B cell (primary cell): ENCODE data around the gene PYCARD. TPM values are rescaled to one million over a fixed set of nuclear protein-coding genes. Genes with fewer than 3 reads are reported as not detected.

Experiments
- ATAC-seq: fragments of 200-7000 bp; cut with Tn5 transposase; one replicate; pipeline ENCODE4 v1.10.0; 2021; ENCODE audit warnings: low read depth, mild to moderate bottlenecking, moderate number of reproducible peaks, moderate library complexity
- CTCF ChIA-PET: fragments of 350-600 bp; sonication (Branson Sonifier 250); formaldehyde crosslinking; loops from one replicate; lab custom pipeline; 2021; ENCODE audit warnings: antibody characterized with exemption, inconsistent platforms; lab: Charles Lee
- POLR2A ChIA-PET: fragments of 350-600 bp; sonication (Branson Sonifier 250); formaldehyde crosslinking; loops from one replicate; lab custom pipeline; 2021; ENCODE audit warnings: antibody characterized with exemption; lab: Charles Lee
- DNase-seq: peaks from one replicate; pipeline ENCODE4 v3.0.0; 2013
- H2AFZ ChIP-seq: 2 replicates; pipeline ENCODE4 v1.6.1; 2012; ENCODE audit warnings: mild to moderate bottlenecking, low read depth, low read length; ENCODE audit not compliant: insufficient read depth, poor library complexity, severe bottlenecking
- H3K27ac ChIP-seq, 2 donors: 1 replicate in 1 of 2; 2 replicates in 1 of 2; pipeline ENCODE4 v1.5.1; 2012 to 2013; ENCODE audit warnings: low read length in 2 of 2, mild to moderate bottlenecking in 2 of 2, moderate library complexity in 1 of 2
- H3K27me3 ChIP-seq, 4 experiments: fragments of 200-600 bp in 1 of 4; sonication (generic) in 1 of 4; replicated peaks in 1 of 4; 1 replicate in 2 of 4; 2 replicates in 2 of 4; pipeline versions ENCODE4 v1.6.1 to v1.7.0; 2013 to 2016; ENCODE audit warnings: low read length in 3 of 4, mild to moderate bottlenecking in 2 of 4, mixed read lengths in 1 of 4, moderate library complexity in 1 of 4; ENCODE audit not compliant: insufficient read depth in 4 of 4, control insufficient read depth in 3 of 4; ENCODE audit errors: control extremely low read depth in 1 of 4
- H3K36me3 ChIP-seq, 2 experiments: replicated peaks in 1 of 2; 1 replicate in 1 of 2; 2 replicates in 1 of 2; pipeline versions ENCODE4 v1.6.1 to v1.7.1; 2013; ENCODE audit warnings: low read length in 1 of 2; ENCODE audit not compliant: insufficient read depth in 2 of 2, control insufficient read depth in 1 of 2; ENCODE audit errors: control extremely low read depth in 1 of 2, extremely low read depth in 1 of 2
- H3K4me1 ChIP-seq, 2 donors: fragments of 200-600 bp in 1 of 2; sonication (generic) in 1 of 2; 1 replicate in 1 of 2; 2 replicates in 1 of 2; pipeline versions ENCODE4 v1.5.1 to v1.6.1; 2013 to 2017; ENCODE audit warnings: low read length in 2 of 2; ENCODE audit not compliant: control insufficient read depth in 2 of 2, insufficient read depth in 2 of 2
- H3K4me2 ChIP-seq: replicated peaks from 2 replicates; pipeline ENCODE3; 2012; ENCODE audit warnings: mild to moderate bottlenecking, low read depth, low read length; ENCODE audit not compliant: poor library complexity, severe bottlenecking
- H3K4me3 ChIP-seq, 5 experiments: fragments of 200-600 bp in 1 of 5; sonication (generic) in 1 of 5; 1 replicate in 3 of 5; 2 replicates in 2 of 5; pipeline versions ENCODE4 v1.5.1 to v1.7.0; 2011 to 2016; ENCODE audit warnings: low read length in 4 of 5, mild to moderate bottlenecking in 4 of 5, low read depth in 2 of 5, control low read depth in 1 of 5, moderate library complexity in 1 of 5; ENCODE audit not compliant: insufficient read depth in 1 of 5; ENCODE audit errors: control extremely low read depth in 1 of 5, extremely low read depth in 1 of 5
- H3K79me2 ChIP-seq: fragments of 200-600 bp; sonication (generic); one replicate; pipeline ENCODE4 v1.6.0; 2016; ENCODE audit warnings: low read length; ENCODE audit not compliant: control insufficient read depth, insufficient read depth
- H3K9ac ChIP-seq: fragments of 200-600 bp; sonication (generic); 2 replicates; pipeline ENCODE4 v1.6.1; 2017; ENCODE audit warnings: mild to moderate bottlenecking, low read length, moderate library complexity
- H3K9me3 ChIP-seq, 3 donors: one replicate each; pipeline versions ENCODE4 v1.6.1 to v1.7.1; 2013; ENCODE audit warnings: low read length in 2 of 3; ENCODE audit not compliant: control insufficient read depth in 2 of 3, insufficient read depth in 1 of 3; ENCODE audit errors: control extremely low read depth in 1 of 3
- H4K20me1 ChIP-seq: 2 replicates; pipeline ENCODE4 v1.6.0; 2012; ENCODE audit warnings: mild to moderate bottlenecking, low read length; ENCODE audit not compliant: insufficient read depth, control insufficient read depth, poor library complexity, severe bottlenecking
- H3K27ac Mint-ChIP-seq: one replicate; pipeline ENCODE4 v1.8.0; 2021; ENCODE audit warnings: mixed read lengths
- H3K27me3 Mint-ChIP-seq: one replicate; pipeline ENCODE4 v1.8.0; 2021; ENCODE audit warnings: mixed read lengths
- H3K4me1 Mint-ChIP-seq: one replicate; pipeline ENCODE4 v1.8.0; 2021; ENCODE audit warnings: mixed read lengths
- H3K4me3 Mint-ChIP-seq: one replicate; pipeline ENCODE4 v1.8.0; 2021; ENCODE audit warnings: mixed read lengths
- H3K9me3 Mint-ChIP-seq: one replicate; pipeline ENCODE4 v1.8.0; 2022; ENCODE audit warnings: mixed read lengths; ENCODE audit not compliant: insufficient read depth
- CTCF ChIP-seq: fragments of 200-600 bp; IDR thresholded peaks from one replicate; pipeline ENCODE4 v1.8.0; 2022; ENCODE audit warnings: antibody characterized with exemption, mild to moderate bottlenecking
- EZH2 ChIP-seq: IDR thresholded peaks from 2 replicates; pipeline ENCODE4 v1.6.1; 2012; ENCODE audit warnings: borderline replicate concordance, low read depth, mild to moderate bottlenecking, moderate library complexity, low read length; ENCODE audit not compliant: insufficient read depth, poor library complexity, severe bottlenecking
- WGBS: methylation state at CpG from one replicate; pipeline ENCODE4 v1.1.5; 2013; ENCODE audit warnings: missing lambda C conversion rate; ENCODE audit not compliant: insufficient coverage; 5-methylcytosine and 5-hydroxymethylcytosine counted together
- intact Hi-C: fragments of 100-400 bp; cut with micrococcal nuclease; formaldehyde crosslinking; loops from one replicate; pipeline ENCODE4 v1.10.0; 2022
- polyA plus RNA-seq: library from polyadenylated mRNA; depleted of rRNA; stranded (reverse); fragments of >200 nt; gene quantifications from 2 replicates; pipeline ENCODE4 v1.2.3, GENCODE V29; 2012
- total RNA-seq, 2 donors: library from RNA; stranded (reverse); fragments of 120-200 nt in 1 of 2; gene quantifications; 1 replicate in 1 of 2; 2 replicates in 1 of 2; pipeline versions ENCODE4 v1.2.3 to v1.2.4, GENCODE V29; 2013 to 2022

The PYCARD gene
- total and polyA plus RNA-seq, 2 donors (not counting 1 experiment from before 2014, with no cell fraction given): 35.7 to 72.0 TPM

GRCh38 chr16:31182391-31182790, 20.2 kb downstream of the PYCARD start:
- CTCF ChIA-PET: interaction anchor here (1.2 to 2.5 kb wide), 3 partner anchors 20 to 151 kb away, joined by 6 to 12 read pairs (median 8); partner anchors contain the start of gene PYCARD
- H3K27ac ChIP-seq: no peak overlapping the region
- H3K27me3 Mint-ChIP-seq: no peaks in the 10 kb centered on the region
- no peaks in the 10 kb centered on the region for H3K9me3 Mint-ChIP-seq
- H3K4me1 ChIP-seq: peaks cover 34 to 50% of the 10 kb centered on the region in 2 donors
- TF ChIP-seq CTCF: no peak
- TF ChIP-seq EZH2: no peak
- H3K4me2 ChIP-seq: peak overlapping the region; percentile 87
- peaks cover 73% of the 10 kb centered on the region for H3K79me2 ChIP-seq
- no peaks in the 10 kb centered on the region for H3K9me3 ChIP-seq
- H3K4me3 Mint-ChIP-seq: peak overlapping the region; percentile 99
- H3K27me3 ChIP-seq: no peaks in the 10 kb centered on the region
- H4K20me1 ChIP-seq: peaks cover 69% of the 10 kb centered on the region
- no peak overlapping the region for H2AFZ ChIP-seq
- intact Hi-C loops: loop anchor here (10.0 kb wide), 2 partner anchors 78 to 692 kb away; partner anchors contain the start of genes BCKDK and ZNF267
- 55% methylated on average over 6 of the region's 7 CpGs for WGBS
- peak overlapping the region; percentile 73 for H3K27ac Mint-ChIP-seq
- ATAC-seq: no peak
- peak overlapping the region; percentile 96 for H3K9ac ChIP-seq
- H3K4me3 ChIP-seq: peak overlapping the region in 3 of 5 experiments; percentile 4 to 98 (median 91)
- peaks cover 13 to 51% of the 10 kb centered on the region in 2 experiments for H3K36me3 ChIP-seq
- peaks cover 70% of the 10 kb centered on the region for H3K4me1 Mint-ChIP-seq
- peak; percentile 20 for DNase-seq
- POLR2A ChIA-PET: interaction anchor here (0.6 to 0.9 kb wide), 2 partner anchors 14 to 532 kb away, joined by 4 to 9 read pairs; no protein-coding TSS in a partner anchor
